A549 (cell line): Measurements from ENCODE around the gene BNIP5. TPM values are rescaled to one million over a fixed set of nuclear protein-coding genes. Genes with fewer than 3 reads are reported as not detected.

Experiments used
- ATAC-seq, 2 experiments: fragments of 200-7000 bp in 1 of 2; fragments of >200 bp in 1 of 2; cut with Nextera tagmentation in 1 of 2; cut with Tn5 transposase in 1 of 2; 3 replicates each; pipeline versions ENCODE4 v1.8.0 to v1.9.1; 2018 to 2020; ENCODE audit warnings: mild to moderate bottlenecking in 1 of 2, moderate library complexity in 1 of 2
- CTCF ChIA-PET: fragments of 300-600 bp; sonication (Branson Sonifier 250); formaldehyde crosslinking; extraction: SDS; loops from one replicate; lab custom pipeline; 2021; ENCODE audit warnings: antibody characterized with exemption, inconsistent platforms; lab: Yijun Ruan, JAX
- POLR2A ChIA-PET: fragments of 350-600 bp; formaldehyde crosslinking; extraction: SDS; loops from one replicate; lab custom pipeline; 2021; ENCODE audit warnings: antibody characterized with exemption, inconsistent platforms; lab: Yijun Ruan, JAX
- DNase-seq, 2 experiments: peaks; one replicate each; pipeline versions ENCODE4 v3.0.0 to v3.0.0-alpha.2; 2011 to 2016; ENCODE audit warnings: low read depth in 1 of 2, low spot score in 1 of 2
- FAIRE-seq: peaks from 2 replicates; lab custom pipeline; 2011; peaks lifted over from hg19 to GRCh38; lab: Jason Lieb, UNC
- H3K27ac ChIP-seq, 2 experiments: fragments of >200 bp; sonication (Bioruptor Twin); formaldehyde crosslinking; 3 replicates each; pipeline ENCODE4 v1.5.1; 2016 to 2017
- H3K4me1 ChIP-seq: fragments of >200 bp; sonication (Bioruptor Twin); formaldehyde crosslinking; 3 replicates; pipeline ENCODE4 v1.6.1; 2016
- H3K4me2 ChIP-seq: fragments of >200 bp; sonication (Bioruptor Twin); formaldehyde crosslinking; 3 replicates; pipeline ENCODE4 v1.6.1; 2016
- H3K4me3 ChIP-seq: fragments of >200 bp; sonication (Bioruptor Twin); formaldehyde crosslinking; 3 replicates; pipeline ENCODE4 v1.5.1; 2016
- H3K9me3 ChIP-seq: fragments of >200 bp; sonication (Bioruptor Twin); formaldehyde crosslinking; 3 replicates; pipeline ENCODE4 v1.6.1; 2016
- CBX8 ChIP-seq: fragments of 200-600 bp; sonication (generic); IDR thresholded peaks from 2 replicates; pipeline ENCODE4 v1.6.1; 2016
- CHD2 ChIP-seq: fragments of 150-350 bp; IDR thresholded peaks from 2 replicates; pipeline ENCODE4 v1.6.1; 2014; ENCODE audit warnings: low read length; ENCODE audit not compliant: partially characterized antibody
- CHD4 ChIP-seq: fragments of 200-600 bp; sonication (generic); IDR thresholded peaks from 2 replicates; pipeline ENCODE4 v1.6.1; 2016; ENCODE audit warnings: antibody characterized with exemption, mild to moderate bottlenecking, borderline replicate concordance
- EHF ChIP-seq: fragments of 250-450 bp; sonication (Bioruptor Pico); IDR thresholded peaks from 2 replicates; pipeline ENCODE4 v1.5.0; 2020; ENCODE audit warnings: mild to moderate bottlenecking
- EHMT2 ChIP-seq: fragments of 200-600 bp; sonication (generic); IDR thresholded peaks from 2 replicates; pipeline ENCODE4 v1.6.1; 2016; ENCODE audit warnings: antibody characterized with exemption, low read depth, mild to moderate bottlenecking, moderate library complexity
- FOSB ChIP-seq: fragments of 250-450 bp; sonication (Bioruptor Pico); IDR thresholded peaks from 2 replicates; pipeline ENCODE4 v1.5.0; 2020; ENCODE audit warnings: mild to moderate bottlenecking, moderate library complexity
- GATA3 ChIP-seq: IDR thresholded peaks from 2 replicates; pipeline ENCODE4 v1.6.1; 2012; ENCODE audit warnings: borderline replicate concordance
- HEYL ChIP-seq: fragments of 250-450 bp; sonication (Bioruptor Pico); IDR thresholded peaks from 2 replicates; pipeline ENCODE4 v1.8.0; 2021; ENCODE audit warnings: mild to moderate bottlenecking, moderate library complexity
- HOXB5 ChIP-seq: fragments of 250-450 bp; sonication (Bioruptor Pico); IDR thresholded peaks from 2 replicates; pipeline ENCODE4 v1.5.0; 2020; ENCODE audit warnings: mild to moderate bottlenecking, moderate library complexity
- JUNB ChIP-seq: fragments of >200 bp; sonication (Bioruptor Twin); formaldehyde crosslinking; IDR thresholded peaks from 2 replicates; pipeline ENCODE4 v1.6.1; 2016
- KDM5A ChIP-seq: fragments of 200-600 bp; sonication (generic); IDR thresholded peaks from 2 replicates; pipeline ENCODE4 v1.6.1; 2016; ENCODE audit warnings: antibody characterized with exemption, mild to moderate bottlenecking
- MAFK ChIP-seq: fragments of 450-650 bp; IDR thresholded peaks from 2 replicates; pipeline ENCODE4 v1.6.1; 2014; ENCODE audit not compliant: partially characterized antibody
- NFE2L2 ChIP-seq: fragments of 150-350 bp; conservative IDR thresholded peaks from 2 replicates; pipeline ENCODE4 v1.6.1; 2014; ENCODE audit warnings: low read length
- NPAS2 ChIP-seq: fragments of 250-450 bp; sonication (Bioruptor Pico); IDR thresholded peaks from 2 replicates; pipeline ENCODE4 v1.8.0; 2022; ENCODE audit warnings: mild to moderate bottlenecking, moderate library complexity, borderline replicate concordance
- NR3C1 ChIP-seq: fragments of >200 bp; sonication (Bioruptor Twin); formaldehyde crosslinking; IDR thresholded peaks from 3 replicates; pipeline ENCODE4 v1.6.1; 2017
- POLR2AphosphoS2 ChIP-seq: conservative IDR thresholded peaks from 2 replicates; pipeline ENCODE4 v1.6.1; 2012; ENCODE audit warnings: low read length, improper control_type of control experiment, inconsistent platforms
- RAD21 ChIP-seq, 2 experiments: fragments of >200 bp in 1 of 2; sonication (Bioruptor Twin) in 1 of 2; formaldehyde crosslinking in 1 of 2; IDR thresholded peaks in 1 of 2; conservative IDR thresholded peaks in 1 of 2; 2 replicates in 1 of 2; 3 replicates in 1 of 2; pipeline ENCODE4 v1.6.1; 2012 to 2018; ENCODE audit warnings: inconsistent platforms in 1 of 2
- RARB ChIP-seq: fragments of 250-450 bp; sonication (Bioruptor Pico); IDR thresholded peaks from 2 replicates; pipeline ENCODE4 v1.8.0; 2021; ENCODE audit warnings: mild to moderate bottlenecking, moderate library complexity
- RCOR1 ChIP-seq: fragments of 150-350 bp; IDR thresholded peaks from 2 replicates; pipeline ENCODE4 v1.6.1; 2014; ENCODE audit warnings: antibody characterized with exemption, low read length, low read depth
- RNF2 ChIP-seq: fragments of 200-600 bp; sonication (generic); IDR thresholded peaks from 2 replicates; pipeline ENCODE4 v1.6.1; 2016; ENCODE audit warnings: low read depth, mild to moderate bottlenecking, antibody characterized with exemption, moderate library complexity, borderline replicate concordance
- SREBF2 ChIP-seq: fragments of 450-650 bp; IDR thresholded peaks from 2 replicates; pipeline ENCODE4 v1.6.1; 2014; ENCODE audit warnings: mild to moderate bottlenecking, moderate library complexity
- TFCP2L1 ChIP-seq: fragments of 250-450 bp; sonication (Bioruptor Pico); IDR thresholded peaks from 2 replicates; pipeline ENCODE4 v1.5.0; 2021; ENCODE audit warnings: mild to moderate bottlenecking
- ZC3H11A ChIP-seq: fragments of 450-650 bp; IDR thresholded peaks from 2 replicates; pipeline ENCODE4 v1.6.1; 2014; ENCODE audit warnings: antibody characterized with exemption, mild to moderate bottlenecking
- ZFP36 ChIP-seq: fragments of 450-650 bp; IDR thresholded peaks from 2 replicates; pipeline ENCODE4 v1.6.1; 2014; ENCODE audit warnings: borderline replicate concordance; ENCODE audit not compliant: partially characterized antibody
- ZNF302 ChIP-seq: fragments of 250-450 bp; sonication (Bioruptor Pico); IDR thresholded peaks from 2 replicates; pipeline ENCODE4 v1.9.0; 2021; ENCODE audit warnings: inconsistent platforms, mild to moderate bottlenecking, moderate library complexity
- WGBS: methylation state at CpG from one replicate; pipeline ENCODE4 v1.1.6; 2017; ENCODE audit errors: missing lambda C conversion rate; 5-methylcytosine and 5-hydroxymethylcytosine counted together
- polyA plus RNA-seq, 4 experiments: library from polyadenylated mRNA; depleted of rRNA in 3 of 4; stranded (reverse); fragments of >200 nt; fragmentation: RNase III in 1 of 4; extraction: RNeasy Plus Mini Kit Qiagen cat#74134 plus additional on column Dnase treatment in 1 of 4; gene quantifications; 2 replicates in 3 of 4; 3 replicates in 1 of 4; pipeline ENCODE4 v1.2.3, GENCODE V29; 2011 to 2017
- TF ChIP-seq, protein P1 (sequence below): fragments of >200 bp; sonication (Bioruptor Twin); formaldehyde crosslinking; IDR thresholded peaks from 3 replicates; pipeline ENCODE4 v1.6.1; 2016
- TF ChIP-seq, protein P2 (sequence below): fragments of >200 bp; sonication (Bioruptor Twin); formaldehyde crosslinking; IDR thresholded peaks from 3 replicates; pipeline ENCODE4 v1.5.1; 2016
- TF ChIP-seq, protein P3 (sequence below): fragments of 250-450 bp; sonication (Bioruptor Pico); IDR thresholded peaks from 2 replicates; pipeline ENCODE4 v1.5.0; 2020; ENCODE audit warnings: low read depth, mild to moderate bottlenecking, moderate library complexity
- TF ChIP-seq, protein P4 (sequence below): IDR thresholded peaks from 2 replicates; pipeline ENCODE4 v1.6.1; 2012; ENCODE audit warnings: low read depth, borderline replicate concordance
- TF ChIP-seq, protein P5 (sequence below): fragments of >200 bp; sonication (Bioruptor Twin); formaldehyde crosslinking; IDR thresholded peaks from 2 replicates; pipeline ENCODE4 v1.6.1; 2016

BNIP5 gene
- polyA plus RNA-seq, 2 of the 4 experiments (the other 2 are of a cell fraction), result not detected

DNA sequence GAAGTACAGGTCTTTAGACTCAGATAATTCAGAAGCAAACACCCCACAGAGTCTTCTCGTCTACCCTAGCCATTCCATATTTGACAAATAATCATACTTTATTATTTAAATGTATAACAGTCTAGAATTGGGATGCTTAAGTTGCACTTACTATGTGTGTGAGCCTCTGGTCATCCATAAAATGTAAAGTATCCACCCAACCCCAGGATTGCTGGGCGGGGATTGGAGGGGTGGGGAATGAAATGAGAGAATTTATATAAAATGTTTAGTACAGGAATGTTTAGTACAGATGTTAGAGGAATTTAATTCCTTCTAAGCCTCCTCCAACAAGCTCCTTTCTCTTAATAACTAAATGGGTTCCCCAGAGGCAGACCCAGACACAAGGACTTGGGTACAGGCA is 16.9 kb downstream of the BNIP5 start:
- DNase-seq, result no peak
- Histone ChIP-seq H3K9me3 (no peaks in the 10 kb centered on the region), H3K4me1 (no peaks in the 10 kb centered on the region), H3K4me3 (no peak overlapping the region), H3K4me2 (no peak overlapping the region), H3K27ac (no peak overlapping the region)
- TF ChIP-seq FOSB (CRISPR knock-in tag), result no peak
- no peak for TF ChIP-seq HOXB5 (CRISPR knock-in tag)
- no peak for TF ChIP-seq GATA3
- no peak for TF ChIP-seq TFCP2L1 (CRISPR knock-in tag)
- TF ChIP-seq, protein P1, sequence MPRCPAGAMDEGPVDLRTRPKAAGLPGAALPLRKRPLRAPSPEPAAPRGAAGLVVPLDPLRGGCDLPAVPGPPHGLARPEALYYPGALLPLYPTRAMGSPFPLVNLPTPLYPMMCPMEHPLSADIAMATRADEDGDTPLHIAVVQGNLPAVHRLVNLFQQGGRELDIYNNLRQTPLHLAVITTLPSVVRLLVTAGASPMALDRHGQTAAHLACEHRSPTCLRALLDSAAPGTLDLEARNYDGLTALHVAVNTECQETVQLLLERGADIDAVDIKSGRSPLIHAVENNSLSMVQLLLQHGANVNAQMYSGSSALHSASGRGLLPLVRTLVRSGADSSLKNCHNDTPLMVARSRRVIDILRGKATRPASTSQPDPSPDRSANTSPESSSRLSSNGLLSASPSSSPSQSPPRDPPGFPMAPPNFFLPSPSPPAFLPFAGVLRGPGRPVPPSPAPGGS, result no peak
- TF ChIP-seq, protein P2, sequence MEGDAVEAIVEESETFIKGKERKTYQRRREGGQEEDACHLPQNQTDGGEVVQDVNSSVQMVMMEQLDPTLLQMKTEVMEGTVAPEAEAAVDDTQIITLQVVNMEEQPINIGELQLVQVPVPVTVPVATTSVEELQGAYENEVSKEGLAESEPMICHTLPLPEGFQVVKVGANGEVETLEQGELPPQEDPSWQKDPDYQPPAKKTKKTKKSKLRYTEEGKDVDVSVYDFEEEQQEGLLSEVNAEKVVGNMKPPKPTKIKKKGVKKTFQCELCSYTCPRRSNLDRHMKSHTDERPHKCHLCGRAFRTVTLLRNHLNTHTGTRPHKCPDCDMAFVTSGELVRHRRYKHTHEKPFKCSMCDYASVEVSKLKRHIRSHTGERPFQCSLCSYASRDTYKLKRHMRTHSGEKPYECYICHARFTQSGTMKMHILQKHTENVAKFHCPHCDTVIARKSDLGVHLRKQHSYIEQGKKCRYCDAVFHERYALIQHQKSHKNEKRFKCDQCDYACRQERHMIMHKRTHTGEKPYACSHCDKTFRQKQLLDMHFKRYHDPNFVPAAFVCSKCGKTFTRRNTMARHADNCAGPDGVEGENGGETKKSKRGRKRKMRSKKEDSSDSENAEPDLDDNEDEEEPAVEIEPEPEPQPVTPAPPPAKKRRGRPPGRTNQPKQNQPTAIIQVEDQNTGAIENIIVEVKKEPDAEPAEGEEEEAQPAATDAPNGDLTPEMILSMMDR, result no peak
- no peak for TF ChIP-seq KDM5A
- no peak for TF ChIP-seq NFE2L2
- no peak for TF ChIP-seq ZC3H11A
- TF ChIP-seq ZNF302 (CRISPR knock-in tag), result no peak
- FAIRE-seq, result no peak
- no peak for ATAC-seq
- CTCF ChIA-PET, result interaction anchor here (0.7 to 1.2 kb wide), 5 partner anchors 9 to 75 kb away, joined by 3 to 4 read pairs (median 3); no protein-coding TSS in a partner anchor
- POLR2A ChIA-PET, result no interaction called here
- 81% methylated on average over 2 of the region's 2 CpGs for WGBS

DNA sequence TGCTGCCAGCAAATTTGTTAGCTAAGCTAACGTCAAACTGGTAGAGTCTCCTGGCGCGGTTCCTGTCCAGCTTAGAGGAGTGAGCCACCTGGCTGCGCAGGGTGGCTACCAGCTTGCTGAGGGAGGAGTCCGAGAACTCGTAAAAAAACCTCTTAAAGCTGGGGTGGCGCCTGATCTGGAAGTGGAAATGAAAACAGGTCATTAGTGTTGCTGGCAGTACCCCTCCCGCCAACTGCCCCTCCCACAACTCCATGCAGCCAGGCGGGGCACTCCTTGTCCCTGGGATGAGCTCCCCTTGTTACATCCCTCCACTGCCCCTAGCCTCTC is 17.3 kb downstream of the BNIP5 start:
- H3K4me1 ChIP-seq, result no peaks in the 10 kb centered on the region
- CTCF ChIA-PET, result interaction anchor here (0.7 to 1.2 kb wide), 4 partner anchors 10 to 74 kb away, joined by 3 to 4 read pairs (median 4); no protein-coding TSS in a partner anchor
- no peak for ATAC-seq

DNA sequence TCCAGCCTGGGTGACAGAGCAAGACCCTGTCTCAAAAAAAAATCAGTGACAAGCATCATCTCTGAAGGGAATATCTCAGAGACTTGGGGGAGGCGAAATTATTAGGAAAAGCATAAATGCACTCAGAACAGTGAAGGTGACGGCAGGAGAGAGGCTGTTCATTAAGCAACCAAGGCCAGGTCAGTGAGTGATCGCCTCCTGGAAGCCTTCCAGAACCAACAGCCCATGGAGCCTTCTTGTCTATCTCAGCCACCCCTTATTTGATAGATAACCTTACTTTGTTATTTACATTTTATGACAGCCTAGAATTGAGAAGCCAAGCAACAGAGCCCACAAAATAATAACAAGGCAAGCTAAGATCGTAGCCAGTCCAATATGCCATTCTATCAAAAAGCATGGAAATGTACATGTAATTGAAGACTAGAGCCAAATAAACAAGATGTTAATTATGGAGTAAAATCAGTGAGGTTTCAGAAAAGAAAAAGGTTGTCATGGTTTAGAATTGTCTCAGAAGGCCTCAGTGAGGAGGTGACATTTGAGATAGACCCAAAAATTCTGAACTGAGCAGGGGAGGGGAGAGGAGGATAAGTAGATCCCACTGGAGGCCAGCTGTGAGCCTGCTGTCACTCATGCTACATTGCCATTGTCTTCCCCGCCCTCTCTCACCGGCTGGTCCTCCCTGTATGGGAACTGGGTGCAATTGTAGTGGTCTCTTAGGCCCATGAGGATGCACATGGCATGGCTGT is 17.8 kb downstream of the BNIP5 start:
- CTCF ChIA-PET, result interaction anchor here (1.0 to 2.2 kb wide), 4 partner anchors 14 to 42 kb away, joined by 3 to 11 read pairs (median 4); no protein-coding TSS in a partner anchor
- FAIRE-seq, result no peak
- POLR2A ChIA-PET, result no interaction called here
- no peak for DNase-seq
- TF ChIP-seq TFCP2L1 (CRISPR knock-in tag) (no peak), RARB (CRISPR knock-in tag) (no peak), POLR2AphosphoS2 (no peak), RAD21 (conservative IDR thresholded peaks at IDR 0.05 in 1 of 2, IDR thresholded peaks at IDR 0.05 in 1 of 2) (no peak), SREBF2 (no peak), JUNB (no peak), CBX8 (no peak), EHF (CRISPR knock-in tag) (no peak), HOXB5 (CRISPR knock-in tag) (no peak), RNF2 (no peak), MAFK (no peak), NPAS2 (no peak)
- TF ChIP-seq, protein P3, sequence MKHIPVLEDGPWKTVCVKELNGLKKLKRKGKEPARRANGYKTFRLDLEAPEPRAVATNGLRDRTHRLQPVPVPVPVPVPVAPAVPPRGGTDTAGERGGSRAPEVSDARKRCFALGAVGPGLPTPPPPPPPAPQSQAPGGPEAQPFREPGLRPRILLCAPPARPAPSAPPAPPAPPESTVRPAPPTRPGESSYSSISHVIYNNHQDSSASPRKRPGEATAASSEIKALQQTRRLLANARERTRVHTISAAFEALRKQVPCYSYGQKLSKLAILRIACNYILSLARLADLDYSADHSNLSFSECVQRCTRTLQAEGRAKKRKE (CRISPR knock-in tag), result no peak
- TF ChIP-seq, protein P4, sequence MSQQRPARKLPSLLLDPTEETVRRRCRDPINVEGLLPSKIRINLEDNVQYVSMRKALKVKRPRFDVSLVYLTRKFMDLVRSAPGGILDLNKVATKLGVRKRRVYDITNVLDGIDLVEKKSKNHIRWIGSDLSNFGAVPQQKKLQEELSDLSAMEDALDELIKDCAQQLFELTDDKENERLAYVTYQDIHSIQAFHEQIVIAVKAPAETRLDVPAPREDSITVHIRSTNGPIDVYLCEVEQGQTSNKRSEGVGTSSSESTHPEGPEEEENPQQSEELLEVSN, result no peak
- TF ChIP-seq, protein P5, sequence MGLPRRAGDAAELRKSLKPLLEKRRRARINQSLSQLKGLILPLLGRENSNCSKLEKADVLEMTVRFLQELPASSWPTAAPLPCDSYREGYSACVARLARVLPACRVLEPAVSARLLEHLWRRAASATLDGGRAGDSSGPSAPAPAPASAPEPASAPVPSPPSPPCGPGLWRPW, result no peak
- no peak for ATAC-seq
- 74% methylated on average over 6 of the region's 6 CpGs for WGBS
- Histone ChIP-seq H3K9me3 (no peaks in the 10 kb centered on the region), H3K4me2 (no peak overlapping the region), H3K4me1 (no peaks in the 10 kb centered on the region), H3K4me3 (no peak overlapping the region), H3K27ac (no peak overlapping the region)

More for the DNA sequence above, 17.3 kb downstream of the BNIP5 start:
- WGBS, result 82% methylated on average over 7 of the region's 9 CpGs
- Histone ChIP-seq H3K4me3 (no peak overlapping the region), H3K27ac (no peak overlapping the region), H3K4me2 (no peak overlapping the region), H3K9me3 (no peaks in the 10 kb centered on the region)
- FAIRE-seq (no peak), DNase-seq (no peak)
- no peak for TF ChIP-seq CHD4
- no peak for TF ChIP-seq EHF (CRISPR knock-in tag)
- no peak for TF ChIP-seq ZC3H11A
- no peak for TF ChIP-seq HEYL (CRISPR knock-in tag)
- TF ChIP-seq NR3C1, result no peak
- no peak for TF ChIP-seq EHMT2
- no peak for TF ChIP-seq CHD2
- no peak for TF ChIP-seq RCOR1
- no peak for TF ChIP-seq TFCP2L1 (CRISPR knock-in tag)
- TF ChIP-seq, protein P5, result no peak
- TF ChIP-seq ZFP36, result no peak
- POLR2A ChIA-PET, result no interaction called here
